Activated CD4-positive, alpha-beta T cell treated with anti-CD3 and anti-CD28 coated beads, Interleukin-2, amount 50 U/mL, for 48 hours (primary cell): ENCODE data around the gene STARD5.

Experiments used
- DNase-seq, 2 experiments: peaks; one replicate each; pipeline ENCODE4 v3.0.0-alpha.2; 2020

The STARD5 gene

DNA sequence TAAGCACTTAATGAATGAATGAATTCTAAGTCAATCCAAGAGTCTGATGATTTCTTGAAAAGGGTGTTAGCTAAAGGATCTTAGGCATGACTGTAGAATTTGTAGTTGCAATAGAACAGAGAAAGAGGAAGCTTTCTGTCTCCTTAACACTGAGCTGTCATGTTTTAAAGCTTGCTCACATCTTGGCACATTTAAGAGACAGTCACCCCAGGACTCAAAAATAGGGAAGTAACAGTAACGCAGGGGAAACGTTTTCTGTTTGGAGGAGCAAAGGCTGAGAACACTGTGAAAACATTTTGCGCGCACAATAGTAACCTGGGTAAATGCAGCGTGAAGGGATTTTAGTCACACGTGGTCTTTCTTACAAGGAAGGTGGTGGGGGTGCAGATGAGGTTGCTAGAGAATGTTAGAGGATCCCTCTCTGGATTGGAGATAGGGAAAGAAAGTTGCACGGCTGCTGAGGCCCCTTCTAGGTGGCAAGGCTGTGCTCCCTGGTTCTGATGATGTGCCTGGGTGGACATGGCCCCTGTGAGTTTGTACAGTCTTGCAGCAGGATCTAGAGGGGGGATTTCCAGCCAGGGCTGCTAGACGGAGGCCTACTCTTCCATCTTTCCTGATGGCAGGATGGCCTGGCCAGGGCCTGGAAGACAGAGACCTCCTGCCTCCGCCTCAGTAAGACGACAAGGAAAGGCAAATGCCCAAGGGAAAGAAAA is 12.0 kb downstream of the STARD5 start:
- DNase-seq = no peak

DNA sequence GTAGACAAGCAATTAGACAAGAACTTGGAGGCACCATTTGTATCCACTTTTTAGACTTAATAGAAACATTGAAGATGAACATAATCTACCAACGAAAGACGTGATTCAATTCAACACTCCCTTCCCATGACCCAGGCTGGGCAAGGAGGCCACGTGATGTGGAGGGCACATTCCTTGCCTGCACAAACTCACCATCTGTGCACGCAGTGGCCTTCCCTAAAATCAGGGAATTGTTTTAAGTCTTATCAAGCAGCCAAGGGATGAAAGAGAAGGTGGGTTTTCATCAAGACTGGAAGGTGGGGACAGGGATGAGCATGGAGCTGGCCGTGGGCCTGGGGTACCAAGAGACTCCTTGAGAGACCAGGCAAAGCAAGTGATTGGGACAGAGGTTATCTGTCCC is 13.5 kb downstream of the STARD5 start:
- DNase-seq = no peak

DNA sequence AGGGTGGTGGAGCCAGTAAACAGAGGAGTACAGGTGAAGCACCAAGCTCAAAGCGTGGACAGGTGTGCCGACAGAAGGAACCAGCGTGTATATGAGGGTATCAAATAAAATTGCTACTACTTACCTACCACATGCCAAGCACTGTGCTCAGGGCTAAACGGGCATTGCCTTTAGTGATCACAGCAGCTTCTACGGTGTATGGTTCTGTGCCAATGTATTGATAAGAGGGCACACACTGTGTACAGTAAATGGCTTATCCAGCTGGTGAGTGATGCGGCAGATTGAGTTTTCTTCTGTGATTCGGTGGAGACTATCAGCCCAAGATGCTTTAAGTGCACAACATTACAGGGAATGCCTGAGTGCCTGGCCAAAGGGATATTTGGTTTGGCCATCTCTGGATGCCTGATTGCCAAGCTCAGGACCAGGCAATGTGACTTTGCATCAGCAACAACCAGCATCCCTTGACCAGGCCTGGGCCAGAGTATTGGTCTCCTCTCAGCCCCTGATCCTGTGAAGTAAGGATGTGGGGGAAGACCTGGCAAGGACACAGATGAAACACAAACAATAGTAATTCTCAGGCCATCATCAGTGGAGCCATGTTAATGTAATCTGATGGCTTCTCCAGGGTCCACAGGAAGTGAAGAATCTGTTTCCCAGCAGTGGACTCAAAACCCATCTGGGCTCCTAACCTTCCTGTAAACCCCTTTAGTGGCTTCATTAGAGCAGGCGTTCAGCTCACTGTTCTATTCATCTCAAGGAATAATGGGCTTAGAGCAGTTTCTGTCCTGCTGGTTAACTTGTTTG is 14.1 kb downstream of the STARD5 start:
- DNase-seq = no peak

DNA sequence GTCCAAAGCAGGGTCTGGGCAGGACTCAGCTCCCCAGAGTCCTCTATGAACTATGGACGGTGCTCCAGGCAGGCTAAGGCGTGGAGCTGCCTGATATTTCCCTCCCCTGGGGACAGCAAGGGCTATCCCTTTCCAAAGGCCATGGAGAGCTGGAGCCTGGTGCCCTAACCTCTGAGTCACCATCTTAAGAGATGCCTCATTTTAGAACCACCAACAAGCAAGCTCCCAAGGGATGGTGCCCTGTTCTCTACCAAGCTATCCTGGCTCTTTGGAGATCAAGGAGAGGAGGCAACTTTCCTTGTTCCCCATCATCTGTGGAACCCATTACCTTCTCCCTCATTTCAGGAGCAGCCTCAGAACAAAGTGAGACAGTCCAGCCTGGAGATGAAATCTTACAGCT is 15.7 kb downstream of the STARD5 start:
- no peak for DNase-seq

DNA sequence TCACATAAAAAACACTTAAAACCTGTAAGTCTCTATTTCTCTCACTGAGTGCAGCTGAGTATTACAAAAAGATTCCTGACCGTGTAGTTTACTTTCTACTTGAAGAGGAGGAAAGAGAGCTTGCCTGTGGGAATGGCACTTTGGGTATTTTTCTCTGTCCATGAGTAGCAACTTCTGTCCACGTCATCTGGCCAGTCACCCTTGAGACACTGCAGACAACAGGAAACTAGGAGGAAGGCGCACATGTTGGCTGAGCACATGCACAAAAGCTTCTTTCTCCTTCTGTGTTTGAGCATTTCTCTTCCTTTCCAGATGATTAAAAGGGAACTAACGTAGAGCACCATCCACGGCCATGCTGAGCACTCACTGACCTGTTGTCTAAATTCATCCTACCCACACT is 19.7 kb downstream of the STARD5 start:
- no peak for DNase-seq

DNA sequence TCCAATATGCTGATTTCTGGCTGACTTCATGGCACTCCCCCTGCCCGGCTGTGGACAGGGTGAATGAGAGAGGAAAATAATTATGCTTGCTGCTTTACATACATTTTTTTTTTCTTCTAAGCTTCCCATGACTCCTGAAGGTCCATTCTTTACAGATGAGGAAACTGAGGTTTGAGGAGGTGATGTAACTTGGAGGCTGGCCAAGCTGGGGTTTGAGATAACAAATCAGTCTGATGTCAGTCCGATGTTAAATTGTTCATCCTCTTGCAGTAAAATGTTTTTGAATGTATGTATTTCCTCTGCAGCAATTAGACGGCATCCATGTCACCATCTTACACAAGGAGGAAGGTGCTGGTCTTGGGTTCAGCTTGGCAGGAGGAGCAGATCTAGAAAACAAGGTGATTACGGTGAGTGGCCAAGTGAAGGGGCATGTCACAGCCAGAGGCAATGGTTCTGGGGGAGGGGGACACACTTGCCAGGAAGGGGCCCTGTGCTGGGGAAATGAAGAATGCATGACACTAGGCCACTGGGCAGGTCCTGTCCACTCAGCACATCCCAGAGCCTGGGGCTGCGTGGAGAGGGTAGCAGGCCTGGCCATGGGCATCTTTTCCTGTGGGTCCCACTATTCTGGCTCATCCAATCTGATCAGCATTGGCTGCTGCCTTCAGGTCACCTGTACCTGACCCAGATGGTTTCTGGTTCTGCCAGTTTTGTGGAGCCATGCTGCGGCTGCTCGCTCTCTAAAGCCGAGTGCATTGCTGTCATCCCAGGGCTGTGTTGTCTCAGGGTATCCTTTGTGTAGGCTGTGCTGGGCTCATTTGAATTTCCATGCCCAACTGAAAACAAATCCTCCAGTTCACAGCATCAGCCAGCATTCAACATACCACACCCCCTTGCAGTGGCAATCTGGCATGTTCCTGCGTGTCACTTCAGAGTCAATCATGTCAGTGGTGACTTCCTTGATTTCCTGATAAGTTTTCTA is 20.4 kb downstream of the STARD5 start:
- DNase-seq = no peak

DNA sequence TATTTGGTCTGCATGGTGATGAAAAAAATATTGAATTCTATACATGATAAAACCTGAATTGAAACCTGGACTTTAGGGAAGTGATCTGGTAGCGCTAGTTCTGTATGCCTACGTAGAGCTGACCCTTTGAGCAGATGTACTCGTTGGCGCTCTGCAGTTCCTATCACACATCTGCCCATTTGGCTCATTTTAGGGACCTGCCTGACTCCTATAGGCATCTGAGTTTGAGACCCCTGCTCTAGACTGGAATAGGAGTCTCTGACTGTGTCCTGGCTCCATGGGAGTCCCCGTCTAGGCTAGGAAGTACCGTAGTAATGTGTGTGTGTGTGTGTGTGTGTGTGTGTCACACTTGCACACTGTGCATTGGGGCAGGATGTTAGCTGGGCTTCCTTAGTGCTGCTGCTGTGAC is 21.2 kb downstream of the STARD5 start:
- DNase-seq = no peak

DNA sequence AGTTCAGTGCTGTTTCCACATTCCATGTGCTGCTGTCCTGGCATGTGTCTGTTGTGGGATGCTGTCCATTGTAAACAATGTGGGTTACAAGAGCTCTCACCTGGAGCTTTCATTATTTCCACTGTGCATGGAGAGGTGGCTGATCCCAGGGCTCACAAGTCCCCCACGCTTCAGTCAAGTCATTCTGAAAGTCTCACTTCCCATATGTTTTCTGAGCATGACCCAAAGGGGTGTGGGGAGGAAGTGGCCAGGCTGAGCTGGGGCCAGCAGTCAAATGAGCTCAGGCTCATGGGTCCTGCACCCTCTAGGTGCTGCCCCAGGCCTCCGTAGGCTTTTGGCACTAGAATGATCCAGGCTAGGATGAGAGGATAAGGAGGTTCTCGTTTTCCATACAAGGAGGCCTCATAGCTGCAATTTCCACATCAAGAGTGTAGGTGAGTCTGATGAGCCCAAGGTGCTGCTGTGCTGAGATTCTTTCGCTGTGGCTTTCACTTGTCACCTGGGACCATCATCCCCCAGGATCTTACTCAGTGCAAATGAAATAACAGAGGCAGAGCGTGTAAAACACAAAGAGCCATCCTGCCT is 22.0 kb downstream of the STARD5 start:
- peak; percentile 58 to 65 for DNase-seq

DNA sequence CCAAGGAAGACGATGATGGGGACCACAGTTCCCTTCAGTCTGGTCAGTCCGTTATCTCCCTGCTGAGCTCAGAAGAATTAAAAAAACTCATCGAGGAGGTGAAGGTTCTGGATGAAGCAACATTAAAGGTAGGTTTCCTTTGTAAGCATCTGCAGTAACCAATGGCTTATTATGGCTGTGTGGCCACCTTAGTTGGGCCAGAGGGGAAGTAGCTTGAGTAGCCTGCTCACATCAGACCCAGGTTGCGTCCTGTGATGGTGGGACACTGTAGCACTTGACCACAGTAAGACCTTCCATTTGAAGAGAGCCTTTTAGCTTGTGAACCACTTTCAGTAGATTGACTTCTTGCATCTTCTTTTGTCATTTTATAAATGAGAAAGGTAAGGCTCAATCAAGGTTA is 22.6 kb downstream of the STARD5 start:
- DNase-seq = no peak

DNA sequence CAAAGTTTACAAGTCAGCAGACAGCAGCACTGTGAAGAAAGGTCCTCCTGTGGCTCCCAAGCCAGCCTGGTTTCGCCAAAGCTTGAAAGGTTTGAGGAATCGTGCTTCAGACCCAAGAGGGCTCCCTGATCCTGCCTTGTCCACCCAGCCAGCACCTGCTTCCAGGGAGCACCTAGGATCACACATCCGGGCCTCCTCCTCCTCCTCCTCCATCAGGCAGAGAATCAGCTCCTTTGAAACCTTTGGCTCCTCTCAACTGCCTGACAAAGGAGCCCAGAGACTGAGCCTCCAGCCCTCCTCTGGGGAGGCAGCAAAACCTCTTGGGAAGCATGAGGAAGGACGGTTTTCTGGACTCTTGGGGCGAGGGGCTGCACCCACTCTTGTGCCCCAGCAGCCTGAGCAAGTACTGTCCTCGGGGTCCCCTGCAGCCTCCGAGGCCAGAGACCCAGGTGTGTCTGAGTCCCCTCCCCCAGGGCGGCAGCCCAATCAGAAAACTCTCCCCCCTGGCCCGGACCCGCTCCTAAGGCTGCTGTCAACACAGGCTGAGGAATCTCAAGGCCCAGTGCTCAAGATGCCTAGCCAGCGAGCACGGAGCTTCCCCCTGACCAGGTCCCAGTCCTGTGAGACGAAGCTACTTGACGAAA is 24.2 kb downstream of the STARD5 start:
- peak in 1 of 2 experiments; percentile 24 for DNase-seq

DNA sequence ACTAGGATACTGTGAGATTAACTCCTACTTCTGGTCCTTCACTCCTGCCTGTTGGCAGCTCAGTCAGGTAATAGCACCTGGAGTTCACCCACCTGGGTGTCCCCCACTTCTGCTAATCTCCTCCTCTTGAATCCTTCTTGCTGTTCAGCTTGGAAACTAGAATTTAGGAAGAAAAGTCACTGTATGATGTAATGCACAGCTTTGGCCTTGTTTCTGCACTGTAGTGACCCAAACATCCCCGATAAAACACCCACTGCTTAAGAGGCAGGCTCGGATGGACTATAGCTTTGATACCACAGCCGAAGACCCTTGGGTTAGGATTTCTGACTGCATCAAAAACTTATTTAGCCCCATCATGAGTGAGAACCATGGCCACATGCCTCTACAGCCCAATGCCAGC is 24.8 kb downstream of the STARD5 start:
- DNase-seq = no peak

DNA sequence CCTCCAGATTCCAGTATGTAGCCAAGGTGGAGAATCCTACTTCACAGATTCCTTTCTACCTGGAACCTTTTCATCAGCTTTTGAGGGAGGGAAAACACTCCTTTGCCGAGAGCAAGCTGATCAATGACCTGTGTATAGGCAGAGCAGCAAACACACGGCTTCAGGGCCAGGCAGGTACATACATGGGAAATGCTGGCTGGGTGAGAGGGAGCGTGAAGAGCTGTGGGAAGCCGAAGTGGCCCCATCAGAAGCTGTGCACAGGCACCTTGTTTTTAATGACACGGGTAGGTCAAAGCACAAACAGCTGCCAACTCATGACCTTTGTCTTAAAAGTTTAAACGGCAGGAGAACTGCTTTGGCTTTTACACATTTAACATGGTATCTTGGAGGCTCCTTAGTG is 25.3 kb downstream of the STARD5 start:
- DNase-seq = no peak

DNA sequence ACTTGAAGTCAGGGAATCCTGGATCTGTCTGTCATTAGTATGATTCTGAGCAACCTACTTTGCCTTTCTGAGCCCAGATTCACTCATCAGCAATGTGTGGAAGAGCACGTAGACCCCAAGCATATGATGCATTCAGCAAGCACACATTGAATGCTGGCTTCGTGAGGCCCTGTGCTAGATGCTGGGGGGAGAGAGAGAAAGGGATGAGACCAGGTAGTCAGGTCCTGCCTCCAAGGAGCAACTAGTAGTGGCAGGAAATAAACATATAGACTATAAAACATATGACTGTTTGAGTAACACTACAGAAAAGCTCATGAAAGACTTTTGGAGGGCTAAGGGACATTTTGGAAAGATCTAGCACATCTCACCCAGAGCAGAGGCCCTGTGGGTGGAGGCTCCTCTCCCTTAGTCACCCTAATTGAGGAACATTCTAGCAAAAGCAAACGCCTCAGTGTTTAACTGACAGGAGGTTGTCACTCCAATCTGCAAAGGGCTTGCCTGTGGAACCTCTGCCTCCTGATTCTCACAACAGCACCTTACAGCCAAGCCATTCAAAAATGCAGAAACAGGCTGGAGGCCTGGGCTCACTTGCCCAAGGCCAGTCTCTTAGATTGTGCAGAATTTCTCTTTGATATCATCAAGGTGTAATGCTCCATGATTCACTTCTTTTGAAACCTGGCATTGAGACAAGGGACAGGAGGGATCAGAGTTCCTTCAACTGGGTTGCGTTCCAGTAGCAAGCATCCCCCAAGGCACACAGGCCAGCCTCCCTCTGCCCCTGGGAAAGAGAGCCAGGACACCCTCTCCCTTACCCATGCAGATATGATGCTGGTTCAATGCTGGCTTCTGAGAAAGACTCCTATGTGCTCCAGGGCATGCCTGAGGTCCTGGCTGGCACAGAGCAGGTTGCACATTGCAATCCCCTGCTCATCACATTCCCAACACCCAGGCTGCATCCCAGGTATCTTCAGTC is 26.1 kb downstream of the STARD5 start:
- DNase-seq = peak in 1 of 2 experiments; percentile 48

DNA sequence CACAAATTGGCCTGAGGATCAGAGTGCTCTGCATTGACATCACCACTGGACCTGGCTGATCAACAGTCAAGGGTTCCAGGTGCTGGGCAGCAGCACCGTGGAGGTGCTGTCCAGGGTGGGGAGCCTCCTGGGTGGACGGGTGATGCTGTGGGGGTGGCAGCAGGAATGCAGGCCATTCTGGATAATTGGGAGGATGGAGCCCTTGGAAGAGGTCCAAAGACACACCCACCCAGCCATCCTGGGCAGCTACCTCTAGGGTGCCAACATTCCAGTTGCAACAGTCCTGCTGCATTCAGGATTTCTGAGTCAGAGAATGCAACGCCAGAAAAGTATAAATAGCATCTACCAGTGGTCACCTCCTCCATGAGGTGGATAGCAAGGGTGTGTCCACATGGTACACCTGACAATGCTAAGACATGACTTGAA is 26.8 kb downstream of the STARD5 start:
- DNase-seq = no peak

DNA sequence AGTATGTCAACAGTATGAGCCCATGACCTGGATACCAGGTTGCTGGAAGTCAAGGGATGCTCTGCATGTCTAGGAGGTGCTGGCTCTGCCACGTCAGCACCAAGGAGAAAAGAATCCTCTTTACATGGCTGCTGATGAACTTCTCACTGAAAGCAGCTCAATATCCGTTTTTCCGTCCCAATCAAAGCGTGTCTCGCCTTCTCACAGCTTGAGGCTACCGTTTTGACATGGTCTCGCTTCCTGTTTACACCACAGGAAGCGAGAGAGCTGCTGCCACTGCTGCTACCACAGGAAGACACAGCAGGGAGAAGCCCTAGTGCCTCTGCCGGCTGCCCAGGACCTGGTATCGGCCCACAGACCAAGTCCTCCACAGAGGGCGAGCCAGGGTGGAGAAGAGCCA is 27.3 kb downstream of the STARD5 start:
- peak; percentile 70 to 77 for DNase-seq

DNA sequence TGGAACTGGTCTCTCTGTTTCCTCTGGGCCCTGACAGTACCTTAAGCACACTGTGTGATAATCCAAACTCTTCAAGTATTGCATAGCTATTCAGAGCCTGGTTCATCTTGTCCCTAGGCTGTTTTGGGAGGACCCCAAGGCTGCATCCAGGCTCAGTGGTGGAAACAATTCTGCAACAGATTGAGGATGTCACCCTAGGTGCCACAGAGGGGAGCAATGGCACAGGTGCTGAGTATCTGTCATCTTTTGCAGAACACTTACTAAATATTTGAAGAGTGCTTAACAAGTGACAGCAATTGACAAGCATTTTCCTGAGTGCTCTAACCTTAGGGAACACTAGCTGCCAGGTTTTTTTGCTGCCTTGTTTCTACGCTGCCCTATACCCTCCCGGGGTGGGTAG is 27.8 kb downstream of the STARD5 start:
- no peak for DNase-seq

DNA sequence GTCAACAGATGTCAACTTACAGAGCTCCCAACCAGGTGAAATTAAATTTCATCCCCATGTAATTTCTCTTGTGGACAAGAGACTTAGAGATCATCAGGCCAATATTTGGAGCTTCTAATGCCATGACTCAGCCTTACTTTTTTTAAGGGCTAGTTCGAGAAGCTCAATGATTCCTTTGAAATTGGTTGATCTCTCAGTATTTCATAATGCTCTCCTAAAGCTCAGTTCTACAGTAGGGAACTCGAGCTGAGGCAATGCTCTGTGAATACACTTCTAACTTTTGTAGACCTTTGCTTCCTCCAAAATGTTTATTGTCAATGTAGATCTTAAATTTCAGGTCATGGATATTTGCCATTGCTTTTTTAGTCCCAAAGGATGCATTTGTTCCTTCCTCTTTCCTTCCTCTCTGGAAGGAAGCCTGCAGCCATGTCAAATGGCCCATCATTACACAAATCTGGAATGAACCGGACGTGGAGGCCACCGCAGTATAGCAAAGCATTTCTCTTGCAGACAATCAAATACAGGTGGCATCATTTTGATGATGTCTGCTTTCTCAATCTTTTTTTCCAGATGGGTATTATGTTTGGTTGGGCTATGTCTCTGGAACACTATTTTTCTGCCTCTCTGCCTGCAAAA is 28.3 kb downstream of the STARD5 start:
- DNase-seq = no peak

DNA sequence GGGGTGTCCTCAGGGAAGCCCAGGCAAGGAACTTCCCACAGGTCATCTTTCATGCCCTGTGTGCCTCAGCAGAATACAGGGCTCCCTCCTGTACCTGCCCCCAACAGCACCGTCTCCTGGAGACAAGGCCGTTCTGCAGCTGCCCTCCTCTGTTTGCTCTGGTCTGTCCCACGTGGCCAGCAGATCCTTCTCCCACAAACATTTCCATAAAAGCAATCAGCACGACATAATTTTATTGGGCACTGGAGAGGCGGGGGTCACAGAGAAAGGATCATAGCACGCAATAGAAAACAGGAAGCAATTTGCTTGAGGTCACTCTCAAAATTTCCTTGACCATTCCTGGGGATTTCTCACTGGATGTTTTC is 29.4 kb downstream of the STARD5 start:
- peak; percentile 27 to 51 for DNase-seq

DNA sequence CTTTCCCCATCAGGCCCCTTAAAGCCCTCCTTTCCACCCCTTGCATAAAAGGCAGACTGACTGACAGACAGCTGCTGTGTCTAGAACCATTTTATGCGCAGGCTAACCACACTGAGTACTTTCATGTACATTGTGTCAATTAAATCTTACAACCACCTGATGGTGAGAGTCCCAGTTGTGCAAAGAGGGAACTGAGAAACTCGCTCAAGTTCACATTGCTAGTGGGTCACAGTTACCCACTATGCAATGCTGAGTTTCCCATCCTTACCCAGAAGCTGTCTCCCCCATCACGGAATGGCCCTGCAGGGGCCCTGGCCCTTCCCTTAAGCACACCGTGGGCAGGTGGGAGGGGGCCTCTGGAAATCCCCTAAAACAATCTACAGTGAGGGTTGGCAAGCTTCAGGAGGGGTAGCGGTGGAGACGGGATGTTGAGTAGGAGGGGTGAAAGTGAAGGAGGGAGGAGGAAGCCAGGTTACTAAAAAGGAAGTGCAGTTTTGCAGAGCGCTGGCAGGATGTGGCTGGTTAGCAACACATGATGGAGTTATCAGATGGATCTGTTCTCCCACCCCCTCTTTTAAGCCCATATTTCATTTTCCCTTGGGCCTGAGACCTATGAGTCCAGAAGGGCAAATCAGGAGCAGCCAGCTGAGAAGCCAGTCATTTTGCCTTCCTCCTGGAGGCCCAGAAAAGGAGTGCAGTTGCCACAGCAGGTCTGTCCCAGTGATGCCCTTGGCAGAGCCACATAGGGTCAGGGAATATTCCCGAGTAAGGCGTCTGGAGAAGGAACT is 30.0 kb downstream of the STARD5 start:
- DNase-seq = peak; percentile 76 to 83

DNA sequence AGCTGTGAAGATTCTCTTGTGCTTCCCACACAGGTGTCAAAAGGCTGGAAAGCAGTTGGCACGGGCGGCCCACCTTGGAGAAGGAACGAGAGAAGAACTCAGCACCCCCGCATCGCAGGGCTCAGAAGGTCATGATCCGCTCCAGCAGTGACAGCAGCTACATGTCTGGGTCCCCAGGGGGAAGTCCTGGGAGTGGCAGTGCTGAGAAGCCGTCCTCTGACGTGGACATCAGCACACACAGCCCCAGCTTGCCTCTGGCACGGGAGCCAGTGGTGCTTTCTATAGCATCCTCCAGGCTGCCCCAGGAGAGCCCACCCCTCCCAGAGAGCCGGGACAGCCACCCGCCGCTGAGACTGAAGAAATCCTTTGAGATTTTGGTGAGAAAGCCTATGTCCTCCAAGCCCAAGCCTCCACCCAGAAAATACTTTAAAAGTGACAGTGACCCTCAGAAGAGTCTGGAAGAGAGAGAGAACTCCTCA is 31.4 kb downstream of the STARD5 start:
- peak in 1 of 2 experiments; percentile 67 for DNase-seq
